ENCODE measurements around the gene ZNF496.

GRCh38 chr1:247350587-247350986, 18.9 kb upstream of the ZNF496 start:
- no peak for TF ChIP-seq ZNF165 (CRISPR knock-in tag; IDR thresholded peaks at IDR 0.05; ENCODE audit: borderline replicate concordance)
- no peak for TF ChIP-seq BRCA1 (IDR thresholded peaks at IDR 0.05)
- TF ChIP-seq BRCA1 (CRISPR knock-in tag; IDR thresholded peaks at IDR 0.05): no peak
- TF ChIP-seq HOMEZ (CRISPR knock-in tag; IDR thresholded peaks at IDR 0.05): no peak
- TF ChIP-seq CTCF (IDR thresholded peaks at IDR 0.05 in 2 of 3, conservative IDR thresholded peaks at IDR 0.05 in 1 of 3; ENCODE audit: insufficient read depth in 2 of 3, low read depth in 1 of 3, low read length in 3 of 3): no peak
